Stimulated activated CD8-positive, alpha-beta memory T cell treated with anti-CD3 and anti-CD28 coated beads, Interleukin-4, amount 100 ng/mL, for 1 hour (primary cell): ENCODE results near the gene ITPR1.

Experiments used
- DNase-seq, 2 donors: peaks; one replicate each; pipeline ENCODE4 v3.0.0-alpha.2; 2020; ENCODE audit warnings: low read depth in 2 of 2, low spot score in 1 of 2

Gene ITPR1

DNA sequence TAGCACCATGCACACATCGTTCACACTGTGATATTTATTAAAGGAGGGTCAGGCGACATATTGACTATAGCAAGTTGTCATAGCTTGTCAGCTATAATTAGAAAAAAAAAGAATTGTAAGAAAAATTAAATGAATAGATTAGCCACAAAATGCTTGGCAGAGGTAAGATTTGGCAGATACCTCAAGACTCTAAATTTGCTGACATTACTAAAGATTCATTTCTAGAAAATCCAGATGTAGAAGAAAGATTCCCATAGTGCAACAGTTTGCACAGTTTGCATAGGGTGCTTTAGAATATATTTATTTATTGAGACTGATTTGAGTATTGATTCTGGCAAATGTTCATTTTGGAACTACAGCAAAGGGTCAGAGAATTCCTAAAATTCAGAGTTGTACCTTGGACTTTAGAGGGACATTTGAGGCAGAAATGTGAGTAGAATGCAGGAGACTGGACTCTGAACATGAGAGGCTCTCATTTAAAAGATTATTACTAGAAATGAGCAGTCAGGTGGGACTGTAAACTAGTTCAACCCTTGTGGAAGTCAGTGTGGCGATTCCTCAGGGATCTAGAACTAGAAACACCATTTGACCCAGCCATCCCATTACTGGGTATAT, 384.1 kb downstream of the ITPR1 start:
- DNase-seq: no peak

GRCh38 chr3:4880850-4881249, 387.7 kb downstream of the ITPR1 start:
- no peak for DNase-seq

DNA sequence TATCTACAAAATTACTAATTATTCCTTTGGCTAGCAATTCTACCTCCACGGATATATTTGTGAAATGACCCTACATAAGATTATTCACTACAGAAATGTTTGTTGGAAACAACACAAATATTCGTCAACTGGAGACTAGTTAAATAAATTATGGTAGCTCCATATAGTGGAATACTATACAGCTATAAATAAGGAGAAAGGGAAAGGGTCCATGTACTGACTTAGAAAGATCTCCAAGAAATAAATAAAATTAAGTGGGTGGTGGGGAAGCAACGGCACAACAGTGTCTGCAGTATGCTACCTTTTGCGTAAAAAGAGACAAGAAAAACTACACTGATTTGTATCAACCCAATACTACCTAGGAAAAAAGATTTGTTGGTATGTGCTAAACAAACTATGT, 389.4 kb downstream of the ITPR1 start:
- DNase-seq: no peak

DNA sequence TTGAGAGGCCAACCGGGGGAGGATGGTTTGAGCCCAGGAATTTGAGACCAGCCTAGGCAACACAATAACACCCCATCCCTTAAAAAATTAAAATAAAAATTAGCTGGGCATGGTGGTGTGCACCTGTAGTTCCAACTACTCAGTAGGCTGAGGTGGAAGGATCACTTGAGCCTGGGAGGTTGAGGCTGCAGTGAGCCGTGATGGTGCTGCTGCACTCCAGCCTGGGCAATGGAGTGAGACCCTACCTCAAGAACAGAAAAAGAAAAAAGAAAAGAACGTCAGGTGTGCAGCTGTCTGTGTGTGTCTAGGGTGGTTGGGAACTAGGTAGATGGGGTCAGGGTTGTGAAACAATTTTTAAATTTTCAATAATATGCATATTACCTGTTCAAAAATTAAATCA, 389.9 kb downstream of the ITPR1 start:
- DNase-seq: no peak

DNA sequence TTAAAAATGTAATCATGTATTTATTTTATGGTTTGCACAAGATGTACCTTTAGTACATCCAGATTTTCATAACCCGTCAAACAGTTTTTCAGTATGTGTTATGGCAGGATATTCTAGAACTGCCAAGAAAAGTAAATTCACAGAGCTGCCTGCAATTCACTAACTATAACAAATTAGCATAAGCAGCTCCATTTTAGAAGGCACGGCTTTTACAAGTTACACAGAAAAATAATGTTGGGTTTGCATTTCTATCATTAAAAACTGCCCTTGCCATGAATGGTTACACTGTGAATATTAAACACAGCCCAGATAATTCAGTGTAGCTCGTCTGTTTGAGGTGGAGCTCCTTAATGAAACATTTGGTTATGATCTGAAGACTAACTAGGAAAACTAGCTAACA, 391.7 kb downstream of the ITPR1 start:
- DNase-seq: no peak

- no peak for DNase-seq
Measured at GRCh38 chr3:4885316-4885715, 392.2 kb downstream of the ITPR1 start.

DNA sequence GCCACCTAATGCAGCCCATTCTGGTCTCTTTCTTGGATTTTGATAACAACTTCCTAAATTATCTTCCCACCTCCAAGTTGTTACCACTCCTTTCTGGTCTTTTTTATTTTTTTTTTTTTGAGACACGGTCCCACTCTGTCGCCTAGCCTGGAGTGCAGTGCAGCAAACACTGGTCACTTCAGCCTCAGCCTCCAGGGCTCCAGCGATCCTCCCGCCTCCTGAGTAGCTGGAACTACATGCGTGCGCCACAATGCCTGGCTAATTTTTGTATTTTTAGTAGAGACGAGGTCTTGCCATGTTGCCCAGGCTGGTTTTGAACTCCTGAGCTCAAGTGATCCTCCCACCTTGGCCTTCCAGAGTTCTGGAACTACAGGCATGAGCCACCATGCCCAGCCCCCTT, 393.3 kb downstream of the ITPR1 start:
- DNase-seq: no peak

- no peak for DNase-seq
Measured at GRCh38 chr3:4887177-4887576, 394.0 kb downstream of the ITPR1 start.

DNA sequence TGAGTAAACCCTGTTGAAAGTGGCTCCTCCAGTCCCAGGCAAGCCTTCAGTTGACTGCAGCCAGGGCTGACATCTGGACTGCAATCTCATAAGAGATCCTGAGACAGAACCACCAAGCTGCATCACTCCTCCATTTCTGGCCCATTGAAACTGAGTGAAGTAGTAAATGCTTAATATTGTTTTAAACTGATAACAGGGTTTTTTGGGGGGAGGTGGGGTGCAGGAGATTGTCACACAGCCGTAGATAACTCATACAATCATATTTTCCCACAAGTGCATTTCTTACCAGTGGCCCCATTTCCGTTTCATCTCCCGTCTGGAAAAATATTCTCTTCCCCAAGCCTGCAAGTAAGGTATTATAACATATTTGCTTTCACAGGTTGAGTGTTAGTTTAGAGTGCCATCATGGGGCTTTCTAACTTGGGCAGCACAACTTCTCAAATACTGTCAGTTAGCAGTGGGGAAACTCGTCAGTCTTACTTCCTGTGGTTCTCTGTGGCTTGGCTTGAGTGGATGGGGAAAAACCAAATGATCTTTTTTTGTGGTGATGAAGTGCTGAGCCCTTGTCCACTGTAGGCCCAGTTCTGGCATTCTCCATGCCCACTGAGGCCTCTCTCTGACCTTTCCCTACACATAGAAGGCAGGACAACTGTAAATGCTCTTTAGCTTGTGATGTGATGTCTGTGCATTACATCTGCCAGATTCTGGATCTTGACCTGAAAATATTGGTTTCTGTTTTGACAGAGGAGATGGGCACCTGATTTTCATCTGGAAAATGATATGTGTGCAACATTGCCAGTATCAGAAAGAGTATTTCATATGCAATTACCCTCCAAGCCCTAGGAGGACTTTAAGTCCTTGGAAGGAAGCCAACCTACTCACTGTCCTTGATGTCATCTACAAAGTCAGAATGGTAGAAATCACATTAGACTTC, 396.0 kb downstream of the ITPR1 start:
- no peak for DNase-seq

DNA sequence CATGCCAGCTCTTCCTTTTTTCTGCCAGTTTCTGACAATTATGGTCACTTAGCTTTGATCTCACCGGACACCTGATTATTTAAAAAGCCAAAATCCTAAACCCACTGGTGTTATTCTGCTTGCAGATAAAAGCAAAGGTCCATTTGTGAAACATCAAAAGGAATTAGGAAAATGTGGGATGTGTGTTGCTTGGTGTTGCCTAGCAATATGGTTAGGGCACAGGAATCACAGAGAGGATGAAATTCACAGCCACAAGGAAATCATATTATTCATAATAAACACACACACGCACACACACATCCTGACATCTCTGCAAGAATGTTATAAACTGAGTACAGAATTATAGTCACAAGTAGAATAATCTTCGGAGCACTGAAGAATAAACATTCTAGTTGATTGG, 396.7 kb downstream of the ITPR1 start:
- no peak for DNase-seq

- no peak for DNase-seq
Measured at GRCh38 chr3:4894891-4895530, 401.9 kb downstream of the ITPR1 start.

DNA sequence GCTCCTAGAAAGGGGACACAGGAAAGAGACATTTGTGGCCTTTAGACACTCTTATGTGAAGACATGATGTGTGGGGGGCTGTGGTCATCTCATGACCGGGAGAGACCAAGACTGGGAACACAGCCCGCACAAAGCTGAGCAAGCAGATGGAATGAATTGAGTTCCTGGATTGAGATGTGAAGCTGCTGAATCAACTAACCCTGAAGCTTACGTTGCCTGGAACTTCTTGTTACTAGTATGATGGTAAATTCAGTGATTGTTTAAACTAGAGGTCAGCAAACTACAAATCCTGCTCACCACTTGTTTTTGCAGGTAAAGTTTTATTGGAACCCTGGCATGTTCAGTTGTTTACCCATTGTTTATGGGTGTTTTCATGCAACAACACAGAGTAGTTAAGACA, 402.7 kb downstream of the ITPR1 start:
- no peak for DNase-seq
